Neuronal stem cell (in vitro differentiated cells): ENCODE measurements around the gene UBASH3B.
A peak's percentile ranks its signal among the peaks of the same experiment; 100 is the strongest.

Source experiments
- DNase-seq: peaks from one replicate; pipeline ENCODE4 v3.0.0-alpha.2; 2013; ENCODE audit warnings: low spot score
- H2AFZ ChIP-seq: one replicate; pipeline ENCODE4 v1.6.1; 2013; ENCODE audit warnings: mild to moderate bottlenecking, low read length, inconsistent platforms
- H2AK5ac ChIP-seq: 2 replicates; pipeline ENCODE4 v1.6.1; 2013; ENCODE audit warnings: low read depth, mild to moderate bottlenecking, inconsistent platforms, low read length, moderate library complexity, mixed read lengths
- H2BK120ac ChIP-seq: 2 replicates; pipeline ENCODE4 v1.6.1; 2013; ENCODE audit warnings: low read depth, mild to moderate bottlenecking, inconsistent platforms, low read length, moderate library complexity, mixed read lengths
- H2BK12ac ChIP-seq: one replicate; pipeline ENCODE4 v1.6.1; 2013; ENCODE audit warnings: low read length, inconsistent platforms
- H2BK15ac ChIP-seq: 2 replicates; pipeline ENCODE4 v1.6.1; 2013; ENCODE audit warnings: mild to moderate bottlenecking, low read length, inconsistent platforms, mixed read lengths
- H2BK5ac ChIP-seq: one replicate; pipeline ENCODE4 v1.6.1; 2013; ENCODE audit warnings: inconsistent platforms, mild to moderate bottlenecking, low read length, moderate library complexity
- H3K14ac ChIP-seq: one replicate; pipeline ENCODE4 v1.6.1; 2013; ENCODE audit warnings: low read length, inconsistent platforms
- H3K18ac ChIP-seq: 2 replicates; pipeline ENCODE4 v1.6.1; 2013; ENCODE audit warnings: low read length, inconsistent platforms
- H3K23ac ChIP-seq: 2 replicates; pipeline ENCODE4 v1.6.1; 2013; ENCODE audit warnings: low read depth, mild to moderate bottlenecking, mixed read lengths, low read length, inconsistent platforms; ENCODE audit not compliant: poor library complexity
- H3K27ac ChIP-seq: replicated peaks from 3 replicates; pipeline ENCODE4 v1.5.1; 2013; ENCODE audit warnings: low read length, inconsistent platforms
- H3K27me3 ChIP-seq, 3 experiments: 2 replicates each; pipeline ENCODE4 v1.6.1; 2013; ENCODE audit warnings: low read length in 3 of 3, mild to moderate bottlenecking in 2 of 3, inconsistent platforms in 1 of 3, low read depth in 1 of 3, mixed read lengths in 1 of 3, moderate library complexity in 1 of 3; ENCODE audit not compliant: control insufficient read depth in 3 of 3, insufficient read depth in 3 of 3
- H3K36me3 ChIP-seq, 2 donors: replicated peaks in 1 of 2; 2 replicates each; pipeline ENCODE4 v1.6.1; 2013; ENCODE audit warnings: low read length in 2 of 2; ENCODE audit not compliant: control insufficient read depth in 2 of 2, insufficient read depth in 2 of 2
- H3K4ac ChIP-seq: 2 replicates; pipeline ENCODE4 v1.6.1; 2013; ENCODE audit warnings: inconsistent platforms, mild to moderate bottlenecking, low read length, moderate library complexity
- H3K4me1 ChIP-seq, 2 donors: 1 replicate in 1 of 2; 2 replicates in 1 of 2; pipeline ENCODE4 v1.6.1; 2013; ENCODE audit warnings: low read length in 2 of 2, low read depth in 1 of 2; ENCODE audit not compliant: control insufficient read depth in 2 of 2, insufficient read depth in 1 of 2
- H3K4me2 ChIP-seq: one replicate; pipeline ENCODE4 v1.6.1; 2013; ENCODE audit warnings: mild to moderate bottlenecking, low read length, inconsistent platforms; ENCODE audit not compliant: insufficient read depth, poor library complexity, severe bottlenecking
- H3K4me3 ChIP-seq, 2 donors: 2 replicates each; pipeline ENCODE4 v1.5.1; 2013; ENCODE audit warnings: low read length in 2 of 2, mild to moderate bottlenecking in 2 of 2, inconsistent platforms in 1 of 2, moderate library complexity in 1 of 2
- H3K79me1 ChIP-seq: one replicate; pipeline ENCODE4 v1.6.1; 2013; ENCODE audit warnings: low read depth, mild to moderate bottlenecking, inconsistent platforms, low read length, moderate library complexity
- H3K9ac ChIP-seq: one replicate; pipeline ENCODE4 v1.6.1; 2013; ENCODE audit warnings: mild to moderate bottlenecking, low read depth, low read length, inconsistent platforms; ENCODE audit not compliant: poor library complexity
- H3K9me3 ChIP-seq, 2 donors: replicated peaks in 1 of 2; 2 replicates each; pipeline versions ENCODE3 to v1.6.1; 2013; ENCODE audit warnings: low read length in 2 of 2, mild to moderate bottlenecking in 2 of 2, inconsistent platforms in 1 of 2, low read depth in 1 of 2, mixed read lengths in 1 of 2, moderate library complexity in 1 of 2; ENCODE audit not compliant: control insufficient read depth in 2 of 2, insufficient read depth in 1 of 2
- H4K8ac ChIP-seq: one replicate; pipeline ENCODE4 v1.6.1; 2013; ENCODE audit warnings: low read depth, mild to moderate bottlenecking, inconsistent platforms, low read length, moderate library complexity
- H4K91ac ChIP-seq: one replicate; pipeline ENCODE4 v1.6.1; 2013; ENCODE audit warnings: low read length, low read depth, mild to moderate bottlenecking, inconsistent platforms; ENCODE audit not compliant: poor library complexity
- WGBS, 2 donors: extraction: QIAGEN DNeasy Blood & Tissue Kit; methylation state at CpG; one replicate each; pipeline ENCODE4 v1.1.7; 2013; ENCODE audit warnings: missing lambda C conversion rate in 2 of 2, mixed read lengths in 1 of 2; ENCODE audit not compliant: insufficient read length in 2 of 2, insufficient replicate concordance in 1 of 2; ENCODE audit errors: extremely low coverage in 2 of 2; 5-methylcytosine and 5-hydroxymethylcytosine counted together

Gene UBASH3B

DNA sequence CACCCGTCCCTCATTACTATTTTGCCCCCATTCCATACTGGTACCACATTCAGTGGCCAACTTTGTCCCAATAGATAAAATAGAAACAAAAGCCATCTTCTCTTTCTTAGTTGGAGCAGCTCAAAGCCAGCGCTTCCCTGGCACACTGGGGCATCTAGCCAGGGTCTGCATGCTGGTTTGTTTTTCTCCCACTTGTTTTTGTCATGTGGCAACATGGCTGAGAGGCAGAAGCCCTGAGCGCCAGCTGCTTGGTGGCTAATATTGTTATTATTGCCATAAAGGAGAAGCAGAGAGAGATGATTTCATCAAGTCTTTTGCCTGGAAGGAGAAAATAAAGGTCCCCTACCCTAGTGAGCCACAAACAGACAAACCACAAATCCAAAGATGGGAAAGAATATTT lies 134.4 kb downstream of the UBASH3B start:
- H2AK5ac ChIP-seq: no peak overlapping the region
- H3K18ac ChIP-seq: no peak overlapping the region
- H3K4me1 ChIP-seq: peaks cover 0 to 2% of the 10 kb centered on the region in 2 donors
- H2BK120ac ChIP-seq: no peak overlapping the region
- DNase-seq: no peak
- H2BK15ac ChIP-seq: no peak overlapping the region
- H3K4me3 ChIP-seq: no peak overlapping the region
- no peak overlapping the region for H2AFZ ChIP-seq
- H3K79me1 ChIP-seq: no peaks in the 10 kb centered on the region
- H3K14ac ChIP-seq: no peak overlapping the region
- H3K4ac ChIP-seq: no peak overlapping the region
- no peak overlapping the region for H2BK5ac ChIP-seq
- H3K27ac ChIP-seq: no peak overlapping the region
- no peak overlapping the region for H2BK12ac ChIP-seq
- H3K9ac ChIP-seq: no peak overlapping the region
- no peaks in the 10 kb centered on the region for H3K9me3 ChIP-seq
- H4K91ac ChIP-seq: no peak overlapping the region
- H4K8ac ChIP-seq: no peak overlapping the region
- WGBS, 2 donors: no CpG with 5 or more reads among the region's 3 CpGs
- H3K23ac ChIP-seq: no peak overlapping the region
- no peaks in the 10 kb centered on the region for H3K27me3 ChIP-seq
- H3K4me2 ChIP-seq: no peak overlapping the region
- H3K36me3 ChIP-seq: no peaks in the 10 kb centered on the region

DNA sequence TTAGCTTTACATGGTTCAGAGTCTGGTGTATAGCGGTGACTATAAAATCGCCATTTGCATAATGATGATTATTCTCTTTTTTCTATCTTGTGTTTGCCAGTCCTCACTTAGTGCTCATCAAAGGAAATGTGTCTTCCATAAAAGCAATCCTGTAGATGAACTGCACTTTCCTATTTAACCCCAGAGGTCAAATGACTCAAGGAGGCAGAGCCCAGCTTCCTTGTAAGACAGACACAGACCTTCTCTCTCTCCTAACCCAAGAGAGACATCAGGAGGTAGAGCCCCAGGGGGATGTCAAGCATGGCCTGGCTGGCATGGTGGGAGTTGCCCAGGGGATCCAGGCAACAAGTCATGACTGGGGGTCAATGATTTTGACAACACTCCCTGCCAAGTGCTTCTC lies 135.9 kb downstream of the UBASH3B start:
- no peak for DNase-seq
- Histone ChIP-seq H3K4me3 (no peak overlapping the region), H3K27ac (no peak overlapping the region), H3K36me3 (peaks cover 0 to under 1% of the 10 kb centered on the region in 2 donors), H4K8ac (no peak overlapping the region), H2BK120ac (no peak overlapping the region), H3K9me3 (no peaks in the 10 kb centered on the region), H3K18ac (peak overlapping the region; percentile 34), H3K79me1 (no peaks in the 10 kb centered on the region), H2BK15ac (no peak overlapping the region), H3K4ac (no peak overlapping the region), H4K91ac (no peak overlapping the region), H2AK5ac (no peak overlapping the region), H2BK5ac (no peak overlapping the region), H3K14ac (no peak overlapping the region), H3K4me1 (no peaks in the 10 kb centered on the region), H2BK12ac (no peak overlapping the region), H2AFZ (no peak overlapping the region), H3K9ac (no peak overlapping the region), H3K27me3 (no peaks in the 10 kb centered on the region), H3K23ac (no peak overlapping the region), H3K4me2 (no peak overlapping the region)
- no CpG with 5 or more reads among the region's 2 CpGs for whole genome bisulfite sequencing, 2 donors

DNA sequence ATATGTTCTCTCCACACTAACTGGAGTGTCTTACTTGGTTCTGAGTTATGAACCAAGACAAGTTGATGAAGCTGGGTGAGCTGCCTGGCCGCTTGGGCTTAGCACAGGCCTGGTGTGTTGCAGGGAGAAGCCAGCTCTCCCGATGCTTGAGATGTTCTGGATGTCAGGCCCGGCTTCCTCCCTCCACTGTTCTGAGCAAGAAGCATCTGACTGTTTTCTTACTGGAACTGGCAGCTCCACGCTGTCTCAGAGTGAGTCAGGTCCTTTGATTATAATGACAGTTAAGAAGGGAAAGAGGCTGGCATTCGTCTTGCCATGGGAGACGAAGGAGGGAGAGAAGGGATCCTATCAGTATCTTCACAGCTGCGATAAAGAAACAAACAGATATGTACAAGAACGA lies 136.3 kb downstream of the UBASH3B start:
- H3K14ac ChIP-seq: no peak overlapping the region
- no peak overlapping the region for H2AK5ac ChIP-seq
- H3K4me3 ChIP-seq: no peak overlapping the region
- no peak overlapping the region for H2BK120ac ChIP-seq
- no peak overlapping the region for H2BK12ac ChIP-seq
- H3K4me1 ChIP-seq: no peaks in the 10 kb centered on the region
- no peak overlapping the region for H3K4me2 ChIP-seq
- H3K27ac ChIP-seq: no peak overlapping the region
- H3K18ac ChIP-seq: no peak overlapping the region
- H3K79me1 ChIP-seq: no peaks in the 10 kb centered on the region
- no peak overlapping the region for H3K4ac ChIP-seq
- no peak overlapping the region for H3K23ac ChIP-seq
- no peak overlapping the region for H3K9ac ChIP-seq
- no peak for DNase-seq
- no peaks in the 10 kb centered on the region for H3K9me3 ChIP-seq
- H2AFZ ChIP-seq: no peak overlapping the region
- WGBS, 2 donors: no CpG with 5 or more reads among the region's 8 CpGs
- H2BK5ac ChIP-seq: no peak overlapping the region
- H4K8ac ChIP-seq: no peak overlapping the region
- no peak overlapping the region for H4K91ac ChIP-seq
- H2BK15ac ChIP-seq: no peak overlapping the region
- H3K27me3 ChIP-seq: no peaks in the 10 kb centered on the region
- H3K36me3 ChIP-seq: peaks cover 0 to 4% of the 10 kb centered on the region in 2 donors

DNA sequence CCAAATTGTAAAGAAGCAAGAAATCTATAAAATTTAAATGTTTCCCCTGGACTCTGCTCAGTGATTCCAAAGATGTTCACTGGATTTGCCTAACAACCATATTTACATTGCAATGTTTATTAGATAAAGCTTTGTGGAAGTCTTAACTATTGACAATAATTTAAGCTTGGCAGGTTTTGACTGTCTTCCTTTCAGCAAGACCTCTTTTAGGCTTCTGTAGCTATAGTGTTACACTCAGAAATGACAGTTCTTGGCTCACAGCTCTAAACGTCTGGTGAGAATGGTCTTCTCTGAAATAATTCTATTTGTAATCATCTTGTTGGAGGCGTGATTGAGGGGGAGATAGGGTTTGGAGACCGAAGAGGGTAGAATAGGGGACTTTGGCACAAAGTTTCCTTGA lies 138.0 kb downstream of the UBASH3B start:
- Histone ChIP-seq H2BK15ac (no peak overlapping the region), H3K27ac (no peak overlapping the region), H2BK120ac (no peak overlapping the region), H2BK5ac (no peak overlapping the region), H3K9ac (no peak overlapping the region), H3K4me1 (peaks cover 0 to 4% of the 10 kb centered on the region in 2 donors), H3K79me1 (no peaks in the 10 kb centered on the region), H3K4ac (no peak overlapping the region), H3K23ac (no peak overlapping the region), H4K8ac (no peak overlapping the region), H3K27me3 (no peaks in the 10 kb centered on the region), H3K4me2 (no peak overlapping the region), H2BK12ac (no peak overlapping the region), H2AK5ac (no peak overlapping the region), H3K14ac (no peak overlapping the region), H3K9me3 (no peaks in the 10 kb centered on the region), H3K18ac (no peak overlapping the region), H3K36me3 (peaks cover 0 to 15% of the 10 kb centered on the region in 2 donors), H2AFZ (no peak overlapping the region), H4K91ac (no peak overlapping the region), H3K4me3 (no peak overlapping the region)
- WGBS, 2 donors: no CpG with 5 or more reads among the region's 3 CpGs
- DNase-seq: no peak
